CD4-positive, alpha-beta T cell (primary cell): Measurements from ENCODE around the gene SYTL2. TPM values are rescaled to one million over a fixed set of nuclear protein-coding genes. Genes with fewer than 3 reads are reported as not detected.
"Not testable (repeated sequence)": the region's sequence is repeated elsewhere in the genome, so short reads cannot be mapped to it uniquely, and the experiment has no call there.

Source experiments
- ATAC-seq: fragments of 200-7000 bp; cut with Tn5 transposase; one replicate; pipeline ENCODE4 v1.10.0; 2022; ENCODE audit warnings: mild to moderate bottlenecking; ENCODE audit not compliant: poor library complexity
- CTCF ChIA-PET: fragments of 350-600 bp; sonication (Branson Sonifier 250); formaldehyde crosslinking; loops from one replicate; lab custom pipeline; 2021; ENCODE audit warnings: antibody characterized with exemption, inconsistent platforms; lab: Charles Lee
- POLR2A ChIA-PET: fragments of 350-600 bp; sonication (Branson Sonifier 250); formaldehyde crosslinking; loops from one replicate; lab custom pipeline; 2021; ENCODE audit warnings: antibody characterized with exemption, inconsistent platforms; lab: Charles Lee
- DNase-seq, 14 experiments: peaks; one replicate each; pipeline ENCODE4 v3.0.0-alpha.2; 2013 to 2020; ENCODE audit warnings: mixed read lengths in 2 of 14
- H3K27ac ChIP-seq, 2 donors: one replicate each; pipeline versions ENCODE4 v1.5.1 to v1.7.0; 2013; ENCODE audit warnings: low read length in 2 of 2, low read depth in 1 of 2, mild to moderate bottlenecking in 1 of 2
- H3K27me3 ChIP-seq, 2 experiments: 1 replicate in 1 of 2; 2 replicates in 1 of 2; pipeline versions ENCODE4 v1.6.1 to v1.7.0; 2013; ENCODE audit warnings: low read length in 2 of 2, control low read depth in 1 of 2, mild to moderate bottlenecking in 1 of 2, moderate library complexity in 1 of 2; ENCODE audit not compliant: insufficient read depth in 2 of 2, control insufficient read depth in 1 of 2
- H3K36me3 ChIP-seq: one replicate; pipeline ENCODE4 v1.6.1; 2013; ENCODE audit warnings: low read length, control low read depth; ENCODE audit not compliant: insufficient read depth
- H3K4me1 ChIP-seq: one replicate; pipeline ENCODE4 v1.6.1; 2013; ENCODE audit warnings: low read length, control low read depth; ENCODE audit not compliant: insufficient read depth
- H3K4me3 ChIP-seq: one replicate; pipeline ENCODE4 v1.5.1; 2013; ENCODE audit warnings: mild to moderate bottlenecking, low read length, moderate library complexity
- H3K9me3 ChIP-seq, 2 experiments: 1 replicate in 1 of 2; 2 replicates in 1 of 2; pipeline versions ENCODE4 v1.6.1 to v1.7.0; 2013; ENCODE audit warnings: low read length in 2 of 2, mild to moderate bottlenecking in 2 of 2, control low read depth in 1 of 2, moderate library complexity in 1 of 2; ENCODE audit not compliant: control insufficient read depth in 1 of 2, insufficient read depth in 1 of 2
- H3K27ac Mint-ChIP-seq: one replicate; pipeline ENCODE4 v1.8.0; 2020; ENCODE audit warnings: mixed read lengths
- H3K27me3 Mint-ChIP-seq: one replicate; pipeline ENCODE4 v1.8.0; 2021; ENCODE audit warnings: mixed read lengths
- H3K36me3 Mint-ChIP-seq: one replicate; pipeline ENCODE4 v1.8.0; 2021; ENCODE audit warnings: low read depth, mixed read lengths
- H3K4me1 Mint-ChIP-seq: one replicate; pipeline ENCODE4 v1.8.0; 2021; ENCODE audit warnings: low read depth, mixed read lengths
- H3K4me3 Mint-ChIP-seq: one replicate; pipeline ENCODE4 v1.8.0; 2020; ENCODE audit warnings: mild to moderate bottlenecking, mixed read lengths
- H3K9me3 Mint-ChIP-seq: one replicate; pipeline ENCODE4 v1.8.0; 2020; ENCODE audit warnings: mixed read lengths
- CTCF ChIP-seq: fragments of 200-600 bp; IDR thresholded peaks from one replicate; pipeline ENCODE4 v1.8.0; 2022; ENCODE audit warnings: antibody characterized with exemption, mild to moderate bottlenecking
- intact Hi-C, 2 experiments: fragments of 100-400 bp; cut with DNase I in 1 of 2; cut with micrococcal nuclease in 1 of 2; formaldehyde crosslinking; loops; one replicate each; pipeline versions ENCODE4 v1.15.1 to v1.9.0; 2023 to 2025; cut with DNase I, micrococcal nuclease
- total RNA-seq, 174 experiments: library from RNA in 2 of 174; stranded (reverse) in 2 of 174; gene quantifications; one replicate each; pipeline ENCODE4 v1.2.3 and lab custom pipeline; 2021 to 2026

The SYTL2 gene
- total RNA-seq, 2 experiments from 2014 or later = 35.4 to 36.7 TPM

DNA sequence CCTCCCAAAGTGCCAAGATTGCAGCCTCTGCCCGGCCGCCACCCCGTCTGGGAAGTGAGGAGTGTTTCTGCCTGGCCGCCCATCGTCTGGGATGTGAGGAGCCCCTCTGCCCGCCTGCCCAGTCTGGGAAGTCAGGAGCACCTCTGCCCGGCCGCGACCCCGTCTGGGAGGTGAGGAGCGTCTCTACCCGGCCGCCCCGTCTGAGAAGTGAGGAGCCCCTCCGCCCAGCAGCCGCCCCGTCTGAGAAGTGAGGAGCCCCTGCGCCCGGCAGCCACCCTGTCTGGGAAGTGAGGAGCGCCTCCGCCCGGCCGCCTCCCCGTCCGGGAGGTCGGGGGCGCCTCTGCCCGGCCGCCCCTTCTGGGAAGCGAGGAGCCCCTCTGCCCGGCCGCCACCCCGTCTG lies 41.8 kb upstream of the SYTL2 start:
- H3K36me3 ChIP-seq, H3K27ac Mint-ChIP-seq, H3K27me3 Mint-ChIP-seq, CTCF ChIA-PET, DNase-seq, H3K4me3 Mint-ChIP-seq, H3K9me3 Mint-ChIP-seq, ATAC-seq, H3K27me3 ChIP-seq, H3K27ac ChIP-seq, H3K36me3 Mint-ChIP-seq, H3K9me3 ChIP-seq, H3K4me3 ChIP-seq: not testable (repeated sequence)
- intact Hi-C loops = loop anchor here (10.0 kb wide), 3 partner anchors 142 to 192 kb away; no protein-coding TSS in a partner anchor
- peaks cover 13% of the 10 kb centered on the region for H3K4me1 Mint-ChIP-seq
- POLR2A ChIA-PET = interaction anchor here (0.6 kb wide), 1 partner anchor 256 kb away, joined by 3 read pairs; no protein-coding TSS in a partner anchor
- peaks cover 12% of the 10 kb centered on the region for H3K4me1 ChIP-seq

GRCh38 chr11:85848556-85848955 lies 37.6 kb upstream of the SYTL2 start:
- no peak for ATAC-seq
- no peaks in the 10 kb centered on the region for H3K27me3 ChIP-seq
- H3K4me1 ChIP-seq = no peaks in the 10 kb centered on the region
- H3K27ac Mint-ChIP-seq = no peak overlapping the region
- POLR2A ChIA-PET = no interaction called here
- H3K27me3 Mint-ChIP-seq = no peaks in the 10 kb centered on the region
- no peak overlapping the region for H3K4me3 ChIP-seq
- H3K4me3 Mint-ChIP-seq = no peak overlapping the region
- H3K9me3 Mint-ChIP-seq = no peaks in the 10 kb centered on the region
- no peak for DNase-seq
- peaks cover 0 to 9% of the 10 kb centered on the region in 2 experiments for H3K9me3 ChIP-seq
- no peaks in the 10 kb centered on the region for H3K36me3 Mint-ChIP-seq
- TF ChIP-seq CTCF = no peak
- no peaks in the 10 kb centered on the region for H3K4me1 Mint-ChIP-seq
- intact Hi-C loops = no loop called here
- CTCF ChIA-PET = interaction anchor here (1.2 kb wide), 1 partner anchor 25 kb away, joined by 3 read pairs; no protein-coding TSS in a partner anchor
- H3K27ac ChIP-seq = no peak overlapping the region
- H3K36me3 ChIP-seq = no peaks in the 10 kb centered on the region

DNA sequence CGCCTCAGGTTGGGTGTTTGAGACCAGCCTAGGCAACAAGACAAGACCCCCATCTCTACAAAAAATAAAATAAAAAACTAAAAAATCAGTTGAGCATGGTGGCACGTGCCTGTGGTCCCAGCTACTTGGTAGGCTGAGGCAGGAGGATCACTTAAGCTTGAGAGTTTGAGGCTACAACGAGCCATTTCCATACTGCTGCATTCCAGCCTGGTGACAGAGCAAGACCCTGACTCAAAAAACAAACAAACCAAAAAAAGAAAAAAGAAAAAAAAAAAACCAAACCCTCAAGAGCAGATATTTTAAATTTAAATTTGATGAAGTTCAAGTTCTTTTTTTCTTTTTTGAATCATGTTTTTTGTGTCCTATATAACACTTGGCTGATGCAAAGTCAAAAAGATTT lies 37.1 kb upstream of the SYTL2 start:
- ChIA-PET POLR2A (no interaction called here), CTCF (interaction anchor here (1.2 kb wide), 1 partner anchor 24 kb away, joined by 3 read pairs; no protein-coding TSS in a partner anchor)

More for the DNA sequence above, 37.1 kb upstream of the SYTL2 start:
- Histone ChIP-seq H3K4me3 (no peak overlapping the region), H3K36me3 (no peaks in the 10 kb centered on the region), H3K9me3 (peaks cover 0 to 9% of the 10 kb centered on the region in 2 experiments), H3K27ac (no peak overlapping the region), H3K27me3 (no peaks in the 10 kb centered on the region), H3K4me1 (no peaks in the 10 kb centered on the region)
- ATAC-seq (no peak), DNase-seq (no peak)
- intact Hi-C loops = no loop called here
- Mint-ChIP-seq H3K27me3 (no peaks in the 10 kb centered on the region), H3K4me1 (no peaks in the 10 kb centered on the region), H3K4me3 (no peak overlapping the region), H3K27ac (no peak overlapping the region), H3K9me3 (no peaks in the 10 kb centered on the region), H3K36me3 (no peaks in the 10 kb centered on the region)
- TF ChIP-seq CTCF = no peak
